Smooth muscle cell (in vitro differentiated cells): ENCODE measurements around the gene PRSS22. TPM values are rescaled to one million over a fixed set of nuclear protein-coding genes. Genes with fewer than 3 reads are reported as not detected.

Experiments used
- DNase-seq: peaks from one replicate; lab custom pipeline; 2025; ENCODE audit not compliant: unreplicated experiment; lab: John Stamatoyannopoulos, UW
- H2AFZ ChIP-seq: fragments of 200-600 bp; sonication (generic); 2 replicates; pipeline ENCODE4 v1.6.0; 2016; ENCODE audit warnings: antibody characterized with exemption, low read depth, mild to moderate bottlenecking
- H3F3A ChIP-seq: fragments of 200-600 bp; sonication (generic); 2 replicates; pipeline ENCODE4 v1.6.0; 2017; ENCODE audit warnings: antibody characterized with exemption, low read depth
- H3K27ac ChIP-seq: fragments of 200-600 bp; sonication (generic); 2 replicates; pipeline ENCODE4 v1.5.1; 2016; ENCODE audit warnings: low read depth, mild to moderate bottlenecking
- H3K27me3 ChIP-seq: fragments of 200-600 bp; sonication (generic); 2 replicates; pipeline ENCODE4 v1.6.1; 2016; ENCODE audit warnings: low read depth, mild to moderate bottlenecking
- H3K36me3 ChIP-seq: fragments of 200-600 bp; sonication (generic); 2 replicates; pipeline ENCODE4 v1.5.1; 2016; ENCODE audit warnings: low read depth
- H3K4me1 ChIP-seq: fragments of 200-600 bp; sonication (generic); 2 replicates; pipeline ENCODE4 v1.5.1; 2016; ENCODE audit warnings: low read depth
- H3K4me2 ChIP-seq: fragments of 200-600 bp; sonication (generic); 2 replicates; pipeline ENCODE4 v1.6.0; 2016; ENCODE audit warnings: mild to moderate bottlenecking
- H3K4me3 ChIP-seq: fragments of 200-600 bp; sonication (generic); 2 replicates; pipeline ENCODE4 v1.5.1; 2016; ENCODE audit warnings: mild to moderate bottlenecking
- H3K79me2 ChIP-seq: fragments of 200-600 bp; sonication (generic); 2 replicates; pipeline ENCODE4 v1.6.0; 2016; ENCODE audit warnings: low read depth, mild to moderate bottlenecking
- H3K9ac ChIP-seq: fragments of 200-600 bp; sonication (generic); 2 replicates; pipeline ENCODE4 v1.6.0; 2016; ENCODE audit warnings: low read depth
- H3K9me3 ChIP-seq: fragments of 200-600 bp; sonication (generic); replicated peaks from 2 replicates; pipeline ENCODE4 v1.5.1; 2016; ENCODE audit warnings: low read depth
- H4K20me1 ChIP-seq: fragments of 200-600 bp; sonication (generic); 2 replicates; pipeline ENCODE4 v1.6.0; 2016; ENCODE audit warnings: low read depth
- CTCF ChIP-seq: fragments of 200-600 bp; sonication (generic); IDR thresholded peaks from 2 replicates; pipeline ENCODE4 v1.5.1; 2017; ENCODE audit warnings: borderline replicate concordance, mild to moderate bottlenecking, antibody characterized with exemption; ENCODE audit not compliant: insufficient read depth, poor library complexity, severe bottlenecking
- WGBS: methylation state at CpG from one replicate; pipeline ENCODE4 v1.1.7; 2016; ENCODE audit warnings: low lambda C conversion rate; 5-methylcytosine and 5-hydroxymethylcytosine counted together
- polyA plus RNA-seq: library from polyadenylated mRNA; unstranded; fragments of >200 nt; fragmentation: Nextera tagmentation; extraction: Ambion mirVana; gene quantifications from 2 replicates; pipeline ENCODE4 v1.2.1, GENCODE V29; 2016
- total RNA-seq: library from RNA; depleted of rRNA; stranded (reverse); fragments of >200 nt; gene quantifications from 2 replicates; pipeline ENCODE4 v1.2.3, GENCODE V29; 2014

PRSS22 gene
- total and polyA plus RNA-seq, 2 experiments from 2014 or later = 0.79 to 2.2 TPM

GRCh38 chr16:2860826-2861567 is 3.0 kb upstream of the PRSS22 start:
- H4K20me1 ChIP-seq = no peaks in the 10 kb centered on the region
- H3K27me3 ChIP-seq = peaks cover 38% of the 10 kb centered on the region
- H3F3A ChIP-seq = no peaks in the 10 kb centered on the region
- H3K27ac ChIP-seq = no peak overlapping the region
- no peaks in the 10 kb centered on the region for H3K79me2 ChIP-seq
- DNase-seq = no peak
- H3K4me1 ChIP-seq = no peaks in the 10 kb centered on the region
- no peak overlapping the region for H2AFZ ChIP-seq
- H3K9ac ChIP-seq = no peak overlapping the region
- no peak overlapping the region for H3K4me3 ChIP-seq
- H3K36me3 ChIP-seq = no peaks in the 10 kb centered on the region
- TF ChIP-seq CTCF = no peak
- 85% methylated on average over 8 of the region's 8 CpGs for WGBS
- H3K9me3 ChIP-seq = no peaks in the 10 kb centered on the region
- no peak overlapping the region for H3K4me2 ChIP-seq

- H3K27ac ChIP-seq = no peak overlapping the region
- no peak for DNase-seq
- H3K4me1 ChIP-seq = no peaks in the 10 kb centered on the region
- no peaks in the 10 kb centered on the region for H4K20me1 ChIP-seq
- H3F3A ChIP-seq = no peaks in the 10 kb centered on the region
- no peaks in the 10 kb centered on the region for H3K9me3 ChIP-seq
- no peaks in the 10 kb centered on the region for H3K79me2 ChIP-seq
- H3K4me3 ChIP-seq = no peak overlapping the region
- peaks cover 28% of the 10 kb centered on the region for H3K27me3 ChIP-seq
- no peak overlapping the region for H2AFZ ChIP-seq
- TF ChIP-seq CTCF = no peak
- H3K9ac ChIP-seq = no peak overlapping the region
- no peaks in the 10 kb centered on the region for H3K36me3 ChIP-seq
- 87% methylated on average over 10 of the region's 10 CpGs for WGBS
- no peak overlapping the region for H3K4me2 ChIP-seq
Observed at GRCh38 chr16:2859686-2860265, 1.8 kb upstream of the PRSS22 start.

GRCh38 chr16:2858245-2859025 is 465 bp upstream of the PRSS22 start:
- DNase-seq = no peak
- peak overlapping the region; percentile 72 for H3K4me2 ChIP-seq
- H3F3A ChIP-seq = no peaks in the 10 kb centered on the region
- WGBS = 11% methylated on average over 21 of the region's 23 CpGs
- H3K4me3 ChIP-seq = peak overlapping the region; percentile 44
- H3K9me3 ChIP-seq = no peaks in the 10 kb centered on the region
- H3K27me3 ChIP-seq = peaks cover 20% of the 10 kb centered on the region
- no peak overlapping the region for H3K9ac ChIP-seq
- no peaks in the 10 kb centered on the region for H3K79me2 ChIP-seq
- no peaks in the 10 kb centered on the region for H3K4me1 ChIP-seq
- no peak overlapping the region for H2AFZ ChIP-seq
- no peaks in the 10 kb centered on the region for H4K20me1 ChIP-seq
- H3K36me3 ChIP-seq = no peaks in the 10 kb centered on the region
- TF ChIP-seq CTCF = no peak
- H3K27ac ChIP-seq = no peak overlapping the region
